ENCODE results near the gene NPM3.

DNA sequence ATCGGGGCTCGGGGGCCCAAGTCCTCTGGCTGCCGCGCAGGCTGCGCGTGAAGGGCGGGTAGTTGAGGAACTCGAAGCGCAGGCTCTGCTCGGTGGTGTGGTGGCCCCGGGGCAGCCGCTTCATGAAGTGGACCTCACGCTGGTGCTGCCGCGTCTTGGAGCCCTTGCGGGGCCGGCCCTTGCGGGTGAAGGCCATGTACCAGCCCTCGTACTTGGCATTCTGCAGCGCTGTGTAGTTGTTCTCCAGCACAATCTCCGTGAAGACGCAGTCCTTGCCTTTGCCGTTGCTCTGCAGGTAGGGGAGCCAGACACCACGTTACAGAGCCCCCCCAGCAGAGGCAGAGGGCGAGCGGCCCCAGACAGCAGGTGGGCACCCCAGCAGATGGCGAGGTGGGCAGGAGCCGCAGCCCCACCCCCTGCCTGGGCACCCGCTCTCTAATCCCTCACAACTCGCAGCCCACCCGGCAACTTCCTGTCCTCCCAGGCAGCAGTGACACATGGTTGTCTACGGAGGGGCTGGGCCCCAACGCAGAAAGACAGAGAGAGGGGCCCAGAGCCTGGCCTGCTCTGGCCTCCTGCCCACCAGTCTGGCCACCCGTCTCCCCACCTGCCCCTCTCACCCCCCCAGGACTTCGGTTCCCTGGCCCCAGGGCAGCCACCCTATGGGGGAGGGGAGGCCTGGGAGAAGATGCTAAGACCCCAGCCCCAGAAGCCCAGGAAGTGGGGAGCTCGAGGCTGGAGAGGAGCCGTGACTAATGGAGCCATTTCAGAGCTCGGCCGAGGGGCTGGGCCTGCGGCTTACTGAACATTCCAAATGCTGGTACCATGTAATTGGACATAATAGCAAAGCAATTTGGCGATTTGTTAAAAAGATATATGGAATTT is 12.7 kb downstream of the NPM3 start:
- TF ChIP-seq POLR2A (IDR thresholded peaks at IDR 0.05), result no peak
- TF ChIP-seq, protein P1, sequence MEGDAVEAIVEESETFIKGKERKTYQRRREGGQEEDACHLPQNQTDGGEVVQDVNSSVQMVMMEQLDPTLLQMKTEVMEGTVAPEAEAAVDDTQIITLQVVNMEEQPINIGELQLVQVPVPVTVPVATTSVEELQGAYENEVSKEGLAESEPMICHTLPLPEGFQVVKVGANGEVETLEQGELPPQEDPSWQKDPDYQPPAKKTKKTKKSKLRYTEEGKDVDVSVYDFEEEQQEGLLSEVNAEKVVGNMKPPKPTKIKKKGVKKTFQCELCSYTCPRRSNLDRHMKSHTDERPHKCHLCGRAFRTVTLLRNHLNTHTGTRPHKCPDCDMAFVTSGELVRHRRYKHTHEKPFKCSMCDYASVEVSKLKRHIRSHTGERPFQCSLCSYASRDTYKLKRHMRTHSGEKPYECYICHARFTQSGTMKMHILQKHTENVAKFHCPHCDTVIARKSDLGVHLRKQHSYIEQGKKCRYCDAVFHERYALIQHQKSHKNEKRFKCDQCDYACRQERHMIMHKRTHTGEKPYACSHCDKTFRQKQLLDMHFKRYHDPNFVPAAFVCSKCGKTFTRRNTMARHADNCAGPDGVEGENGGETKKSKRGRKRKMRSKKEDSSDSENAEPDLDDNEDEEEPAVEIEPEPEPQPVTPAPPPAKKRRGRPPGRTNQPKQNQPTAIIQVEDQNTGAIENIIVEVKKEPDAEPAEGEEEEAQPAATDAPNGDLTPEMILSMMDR (IDR thresholded peaks at IDR 0.05), result no peak
